Panc1 (cell line): ENCODE results near the gene MEIS2. TPM values are rescaled to one million over a fixed set of nuclear protein-coding genes. Genes with fewer than 3 reads are reported as not detected.

Experiments
- ATAC-seq: fragments of 200-7000 bp; cut with Tn5 transposase; 2 replicates; pipeline ENCODE4 v1.9.1; 2020; ENCODE audit warnings: mild to moderate bottlenecking, moderate library complexity
- BruUV-seq: library from RNA; stranded (reverse); fragments of 400-500 nt; replicated peaks from 2 replicates; lab custom pipeline; 2021; lab: Mats Ljungman, UMichigan
- CTCF ChIA-PET: fragments of 300-600 bp; sonication (Branson Sonifier 250); formaldehyde crosslinking; loops from one replicate; lab custom pipeline; 2022; ENCODE audit warnings: antibody characterized with exemption; lab: Charles Lee
- POLR2A ChIA-PET: fragments of 300-600 bp; sonication (Branson Sonifier 250); formaldehyde crosslinking; loops from one replicate; lab custom pipeline; 2022; ENCODE audit warnings: antibody characterized with exemption; lab: Charles Lee
- DNase-seq: peaks from one replicate; pipeline ENCODE4 v3.0.0-alpha.2; 2010; ENCODE audit warnings: low read depth, low spot score
- H3K27ac ChIP-seq: 2 replicates; pipeline ENCODE4 v1.5.1; 2011; ENCODE audit warnings: mild to moderate bottlenecking, low read length, inconsistent platforms
- H3K27me3 ChIP-seq: fragments of 200-500 bp; sonication (Bioruptor generic); 2 replicates; pipeline ENCODE4 v1.6.0; 2014; ENCODE audit warnings: low read length, inconsistent platforms; ENCODE audit not compliant: control insufficient read depth, insufficient read depth
- H3K36me3 ChIP-seq: fragments of 200-500 bp; sonication (Bioruptor generic); 2 replicates; pipeline ENCODE4 v1.5.1; 2014; ENCODE audit warnings: inconsistent platforms, mild to moderate bottlenecking, low read length, moderate library complexity; ENCODE audit not compliant: control insufficient read depth, insufficient read depth
- H3K4me1 ChIP-seq: 2 replicates; pipeline ENCODE4 v1.5.1; 2011; ENCODE audit warnings: inconsistent platforms, mild to moderate bottlenecking, low read length, moderate library complexity; ENCODE audit not compliant: control insufficient read depth, insufficient read depth
- H3K4me3 ChIP-seq, 2 experiments: 2 replicates each; pipeline ENCODE4 v1.5.1; 2011 to 2012; ENCODE audit warnings: low read depth in 2 of 2, low read length in 2 of 2, mild to moderate bottlenecking in 2 of 2, inconsistent platforms in 1 of 2, moderate library complexity in 1 of 2
- H3K9me3 ChIP-seq: fragments of 200-500 bp; sonication (Bioruptor generic); 2 replicates; pipeline ENCODE4 v1.5.1; 2014; ENCODE audit warnings: low read depth, mild to moderate bottlenecking, inconsistent platforms, low read length, moderate library complexity; ENCODE audit not compliant: control insufficient read depth, insufficient read depth
- CTCF ChIP-seq: fragments of 450-650 bp; IDR thresholded peaks from 2 replicates; pipeline ENCODE4 v1.5.1; 2017; ENCODE audit warnings: mild to moderate bottlenecking
- POLR2AphosphoS5 ChIP-seq: IDR thresholded peaks from 2 replicates; pipeline ENCODE4 v1.6.1; 2012; ENCODE audit warnings: mild to moderate bottlenecking, low read depth, low read length, moderate library complexity
- REST ChIP-seq, 2 experiments: IDR thresholded peaks; 2 replicates each; pipeline ENCODE4 v1.6.1; 2011 to 2012; ENCODE audit warnings: low read depth in 2 of 2, control low read depth in 1 of 2, low read length in 1 of 2, mild to moderate bottlenecking in 1 of 2, moderate library complexity in 1 of 2; ENCODE audit not compliant: insufficient read depth in 1 of 2
- SIN3A ChIP-seq: IDR thresholded peaks from 2 replicates; pipeline ENCODE4 v1.6.1; 2012; ENCODE audit warnings: low read depth, mild to moderate bottlenecking, low read length, moderate library complexity, borderline replicate concordance; ENCODE audit not compliant: insufficient read depth
- TCF7L2 ChIP-seq: IDR thresholded peaks from 2 replicates; pipeline ENCODE4 v1.6.1; 2011; ENCODE audit warnings: mild to moderate bottlenecking, low read depth, low read length, inconsistent platforms
- in situ Hi-C: cut with HindIII; loops from 2 replicates; pipeline ENCODE4 v1.10.0; 2016; ENCODE audit warnings: low sequenced_read_pairs, low pct_unique_long_range_greater_than_20kb
- intact Hi-C: fragments of 100-400 bp; cut with micrococcal nuclease; formaldehyde crosslinking; loops from one replicate; pipeline ENCODE4 v1.10.0; 2022; ENCODE audit not compliant: unreplicated experiment
- total RNA-seq: library from RNA; stranded (reverse); gene quantifications from one replicate; pipeline ENCODE4 v1.2.1, GENCODE V29; 2021; ENCODE audit not compliant: unreplicated experiment

Gene MEIS2
- total RNA-seq, 1 experiment from 2014 or later, result 9.3 TPM

- POLR2A ChIA-PET, result no interaction called here
- BruUV-seq, result no TSS peak
Observed at GRCh38 chr15:37134244-37134643, 33.9 kb upstream of the MEIS2 start.

GRCh38 chr15:37133602-37134001 is 33.3 kb upstream of the MEIS2 start:
- no peak overlapping the region for H3K27ac ChIP-seq
- H3K36me3 ChIP-seq, result no peaks in the 10 kb centered on the region
- peaks cover 2% of the 10 kb centered on the region; the same call in 1 of the 2 replicates for H3K27me3 ChIP-seq
- no peaks in the 10 kb centered on the region; the same call in 1 of the 2 replicates for H3K4me1 ChIP-seq
- intact Hi-C loops, result loop anchor here (2.0 to 10.0 kb wide), 3 partner anchors 251 to 751 kb away; no protein-coding TSS in a partner anchor
- no peaks in the 10 kb centered on the region for H3K9me3 ChIP-seq
- CTCF ChIA-PET, result interaction anchor here (0.6 to 1.3 kb wide), 3 partner anchors 29 to 636 kb away, joined by 3 to 5 read pairs (median 4); no protein-coding TSS in a partner anchor
- TF ChIP-seq TCF7L2, result no peak
- no peak for TF ChIP-seq POLR2AphosphoS5
- TF ChIP-seq SIN3A, result no peak
- peak; percentile 35; the same call in 1 of the 2 replicates for TF ChIP-seq CTCF
- no peak for TF ChIP-seq REST (IDR thresholded peaks at IDR 0.05; ENCODE audit: insufficient read depth in 1 of 2, low read depth in 2 of 2, low read length in 1 of 2)
- 0 out of 2 replicates have a peak, but pooled peaks have one; percentile 60 for ATAC-seq
- H3K4me3 ChIP-seq, result no peak overlapping the region
- BruUV-seq, result no TSS peak
- POLR2A ChIA-PET, result no interaction called here
- in situ Hi-C loops, result no loop called here
- no peak for DNase-seq

More at GRCh38 chr15:37134244-37134643, 33.9 kb upstream of the MEIS2 start:
- Histone ChIP-seq H3K4me3 (no peak overlapping the region), H3K36me3 (no peaks in the 10 kb centered on the region), H3K9me3 (no peaks in the 10 kb centered on the region), H3K27me3 (peaks cover 2% of the 10 kb centered on the region; the same call in 1 of the 2 replicates), H3K27ac (no peak overlapping the region), H3K4me1 (no peaks in the 10 kb centered on the region; the same call in 1 of the 2 replicates)
- DNase-seq (no peak), ATAC-seq (no peak)
- CTCF ChIA-PET, result interaction anchor here (0.6 to 1.3 kb wide), 2 partner anchors 30 to 251 kb away, joined by 4 to 5 read pairs; no protein-coding TSS in a partner anchor
- TF ChIP-seq POLR2AphosphoS5 (no peak), TCF7L2 (no peak), REST (IDR thresholded peaks at IDR 0.05; ENCODE audit: insufficient read depth in 1 of 2, low read depth in 2 of 2, low read length in 1 of 2) (no peak)
- in situ Hi-C loops (no loop called here), intact Hi-C loops (loop anchor here (2.0 to 10.0 kb wide), 3 partner anchors 252 to 751 kb away; no protein-coding TSS in a partner anchor)
